Measurements from ENCODE around the gene PDRG1. TPM values are rescaled to one million over a fixed set of nuclear protein-coding genes. Genes with fewer than 3 reads are reported as not detected.
A peak's percentile ranks its signal among the peaks of the same experiment; 100 is the strongest.

PDRG1 gene
- total RNA-seq, 1 donor from 2014 or later: 20.6 TPM

- no peak overlapping the region for H3K27ac ChIP-seq (ENCODE audit: low read depth, low read length)
- no peak for FAIRE-seq
- H3K27ac Mint-ChIP-seq (ENCODE audit: unreplicated experiment): no peak overlapping the region
Observed at GRCh38 chr20:31975874-31976273, 24.0 kb upstream of the PDRG1 start.

GRCh38 chr20:31974951-31975487 is 23.2 kb upstream of the PDRG1 start:
- Histone ChIP-seq H3K4me3 (ENCODE audit: insufficient read depth, low read depth, low read length) (no peak overlapping the region), H3K36me3 (ENCODE audit: insufficient read depth, low read length) (no peaks in the 10 kb centered on the region), H3K9me3 (ENCODE audit: insufficient read depth, low read depth, low read length) (no peaks in the 10 kb centered on the region), H3K4me2 (ENCODE audit: low read length) (no peak overlapping the region), H3K9ac (ENCODE audit: low read length) (no peak overlapping the region), H3K27ac (ENCODE audit: low read depth, low read length) (no peak overlapping the region), H3K79me2 (ENCODE audit: insufficient read depth, low read length) (no peaks in the 10 kb centered on the region), H3K27me3 (ENCODE audit: insufficient read depth, low read length) (peaks cover 37% of the 10 kb centered on the region), H3K4me1 (ENCODE audit: insufficient read depth, low read length) (no peaks in the 10 kb centered on the region), H2AFZ (ENCODE audit: low read depth, low read length) (no peak overlapping the region), H4K20me1 (ENCODE audit: insufficient read depth, low read length) (no peaks in the 10 kb centered on the region)
- H3K4me3 Mint-ChIP-seq (ENCODE audit: unreplicated experiment): no peak overlapping the region
- peaks cover 27% of the 10 kb centered on the region for H3K4me1 Mint-ChIP-seq (ENCODE audit: low read depth, unreplicated experiment)
- H3K27me3 Mint-ChIP-seq (ENCODE audit: low read depth, unreplicated experiment): peaks cover 23% of the 10 kb centered on the region
- no peak for FAIRE-seq
- no peaks in the 10 kb centered on the region for H3K36me3 Mint-ChIP-seq (ENCODE audit: low read depth, unreplicated experiment)
- H3K9me3 Mint-ChIP-seq (ENCODE audit: unreplicated experiment): peaks cover 6% of the 10 kb centered on the region
- TF ChIP-seq EZH2 (IDR thresholded peaks at IDR 0.05; ENCODE audit: insufficient read depth, low read length) (no peak), CTCF (IDR thresholded peaks at IDR 0.05; ENCODE audit: insufficient read depth, low read depth, low read length) (no peak)
- no peak for DNase-seq (ENCODE audit: low read depth)
- peak overlapping the region; percentile 70 for H3K27ac Mint-ChIP-seq (ENCODE audit: unreplicated experiment)

More at GRCh38 chr20:31975874-31976273, 24.0 kb upstream of the PDRG1 start:
- Histone ChIP-seq H2AFZ (ENCODE audit: low read depth, low read length) (no peak overlapping the region), H3K36me3 (ENCODE audit: insufficient read depth, low read length) (no peaks in the 10 kb centered on the region), H3K4me1 (ENCODE audit: insufficient read depth, low read length) (no peaks in the 10 kb centered on the region), H3K79me2 (ENCODE audit: insufficient read depth, low read length) (no peaks in the 10 kb centered on the region), H4K20me1 (ENCODE audit: insufficient read depth, low read length) (no peaks in the 10 kb centered on the region), H3K9me3 (ENCODE audit: insufficient read depth, low read depth, low read length) (no peaks in the 10 kb centered on the region), H3K4me2 (ENCODE audit: low read length) (no peak overlapping the region), H3K9ac (ENCODE audit: low read length) (no peak overlapping the region), H3K27me3 (ENCODE audit: insufficient read depth, low read length) (peaks cover 33% of the 10 kb centered on the region), H3K4me3 (ENCODE audit: insufficient read depth, low read depth, low read length) (no peak overlapping the region)
- peaks cover 30% of the 10 kb centered on the region for H3K4me1 Mint-ChIP-seq (ENCODE audit: low read depth, unreplicated experiment)
- peaks cover 6% of the 10 kb centered on the region for H3K9me3 Mint-ChIP-seq (ENCODE audit: unreplicated experiment)
- DNase-seq (ENCODE audit: low read depth): no peak
- H3K27me3 Mint-ChIP-seq (ENCODE audit: low read depth, unreplicated experiment): peaks cover 14% of the 10 kb centered on the region
- TF ChIP-seq EZH2 (IDR thresholded peaks at IDR 0.05; ENCODE audit: insufficient read depth, low read length) (no peak), CTCF (IDR thresholded peaks at IDR 0.05; ENCODE audit: insufficient read depth, low read depth, low read length) (no peak)
- H3K36me3 Mint-ChIP-seq (ENCODE audit: low read depth, unreplicated experiment): no peaks in the 10 kb centered on the region
- no peak overlapping the region for H3K4me3 Mint-ChIP-seq (ENCODE audit: unreplicated experiment)

- Histone ChIP-seq H3K4me1 (ENCODE audit: insufficient read depth, low read length) (no peaks in the 10 kb centered on the region), H4K20me1 (ENCODE audit: insufficient read depth, low read length) (peaks cover 2% of the 10 kb centered on the region), H3K27ac (ENCODE audit: low read depth, low read length) (no peak overlapping the region), H3K4me3 (ENCODE audit: insufficient read depth, low read depth, low read length) (no peak overlapping the region), H3K79me2 (ENCODE audit: insufficient read depth, low read length) (no peaks in the 10 kb centered on the region), H3K27me3 (ENCODE audit: insufficient read depth, low read length) (peaks cover 45% of the 10 kb centered on the region), H3K4me2 (ENCODE audit: low read length) (no peak overlapping the region), H3K9me3 (ENCODE audit: insufficient read depth, low read depth, low read length) (no peaks in the 10 kb centered on the region), H3K9ac (ENCODE audit: low read length) (no peak overlapping the region), H3K36me3 (ENCODE audit: insufficient read depth, low read length) (no peaks in the 10 kb centered on the region), H2AFZ (ENCODE audit: low read depth, low read length) (no peak overlapping the region)
- no peak overlapping the region for H3K27ac Mint-ChIP-seq (ENCODE audit: unreplicated experiment)
- H3K4me1 Mint-ChIP-seq (ENCODE audit: low read depth, unreplicated experiment): peaks cover 22% of the 10 kb centered on the region
- peaks cover 29% of the 10 kb centered on the region for H3K27me3 Mint-ChIP-seq (ENCODE audit: low read depth, unreplicated experiment)
- TF ChIP-seq EZH2 (IDR thresholded peaks at IDR 0.05; ENCODE audit: insufficient read depth, low read length) (no peak), CTCF (IDR thresholded peaks at IDR 0.05; ENCODE audit: insufficient read depth, low read depth, low read length) (no peak)
- no peaks in the 10 kb centered on the region for H3K36me3 Mint-ChIP-seq (ENCODE audit: low read depth, unreplicated experiment)
- peaks cover 6% of the 10 kb centered on the region for H3K9me3 Mint-ChIP-seq (ENCODE audit: unreplicated experiment)
- no peak overlapping the region for H3K4me3 Mint-ChIP-seq (ENCODE audit: unreplicated experiment)
- DNase-seq (ENCODE audit: low read depth): no peak
- FAIRE-seq: no peak
Observed at GRCh38 chr20:31974296-31974695, 22.4 kb upstream of the PDRG1 start.

Measured in astrocyte (in vitro differentiated cells and primary cell).